Sigmoid colon (tissue), 7 donors: Measurements from ENCODE around the gene PTPN7. TPM values are rescaled to one million over a fixed set of nuclear protein-coding genes. Genes with fewer than 3 reads are reported as not detected.

Source experiments
- DNase-seq: peaks from one replicate; pipeline ENCODE4 v3.0.0-alpha.2; 2019
- H3K27ac ChIP-seq, 4 donors: fragments of 200-600 bp; sonication (generic); one replicate each; pipeline ENCODE4 v1.5.1; 2016 to 2019; ENCODE audit warnings: mild to moderate bottlenecking in 1 of 4
- H3K27me3 ChIP-seq, 3 donors: fragments of 200-600 bp; sonication (generic); one replicate each; pipeline ENCODE4 v1.5.1; 2019; ENCODE audit warnings: mild to moderate bottlenecking in 1 of 3
- H3K36me3 ChIP-seq, 4 donors: fragments of 200-600 bp; sonication (generic); one replicate each; pipeline ENCODE4 v1.5.1; 2016 to 2019
- H3K4me1 ChIP-seq, 4 donors: fragments of 200-600 bp; sonication (generic); one replicate each; pipeline ENCODE4 v1.5.1; 2017 to 2019
- H3K4me3 ChIP-seq, 4 donors: fragments of 200-600 bp; sonication (generic); one replicate each; pipeline ENCODE4 v1.5.1; 2017 to 2019; ENCODE audit warnings: mild to moderate bottlenecking in 2 of 4, moderate library complexity in 1 of 4
- H3K9me3 ChIP-seq, 4 donors: fragments of 200-600 bp in 3 of 4; sonication (generic) in 3 of 4; one replicate each; pipeline versions ENCODE4 v1.5.1 to v1.6.1; 2013 to 2019
- EP300 ChIP-seq, 4 donors: sonication (generic); formaldehyde crosslinking; IDR thresholded peaks; one replicate each; pipeline ENCODE4 v1.6.1; 2017; ENCODE audit warnings: antibody characterized with exemption in 4 of 4
- POLR2A ChIP-seq, 2 donors: fragments of 450-650 bp; IDR thresholded peaks; one replicate each; pipeline ENCODE4 v1.6.1; 2016; ENCODE audit warnings: antibody characterized with exemption in 2 of 2, mild to moderate bottlenecking in 2 of 2, moderate library complexity in 2 of 2
- POLR2AphosphoS5 ChIP-seq, 4 donors: sonication (generic); formaldehyde crosslinking; IDR thresholded peaks; one replicate each; pipeline ENCODE4 v1.6.1; 2017; ENCODE audit warnings: antibody characterized with exemption in 4 of 4
- WGBS, 2 donors: extraction: QIAGEN DNeasy Blood & Tissue Kit; methylation state at CpG; one replicate each; pipeline ENCODE4 v1.1.7; 2013; 5-methylcytosine and 5-hydroxymethylcytosine counted together
- intact Hi-C: fragments of 100-400 bp; cut with DNase I; formaldehyde crosslinking; loops from one replicate; pipeline ENCODE4 v1.15.1; 2023
- polyA plus RNA-seq, 3 donors: library from polyadenylated mRNA; stranded (reverse); fragments of 200-250 nt; gene quantifications; one replicate each; pipeline ENCODE4 v1.2.3, GENCODE V29; 2013
- total RNA-seq, 4 donors: library from RNA; depleted of rRNA; stranded (reverse); fragments of >200 nt; gene quantifications; one replicate each; pipeline ENCODE4 v1.1.0, GENCODE V29; 2016
- TF ChIP-seq, protein P1 (sequence below), 4 experiments: fragments of 450-650 bp in 3 of 4; fragments of 200-600 bp in 1 of 4; IDR thresholded peaks; one replicate each; pipeline ENCODE4 v1.5.1; 2016 to 2019; ENCODE audit warnings: antibody characterized with exemption in 4 of 4, mild to moderate bottlenecking in 3 of 4, moderate library complexity in 2 of 4
- donor health status: healthy with polysubstance abuse.
- donor health status: Bipolar disorder and iron deficiency.
- donor health status: healthy.

PTPN7 gene
- total and polyA plus RNA-seq, 7 donors, result 0.71 to 18.2 (median 4.5) TPM; not detected in 1

DNA sequence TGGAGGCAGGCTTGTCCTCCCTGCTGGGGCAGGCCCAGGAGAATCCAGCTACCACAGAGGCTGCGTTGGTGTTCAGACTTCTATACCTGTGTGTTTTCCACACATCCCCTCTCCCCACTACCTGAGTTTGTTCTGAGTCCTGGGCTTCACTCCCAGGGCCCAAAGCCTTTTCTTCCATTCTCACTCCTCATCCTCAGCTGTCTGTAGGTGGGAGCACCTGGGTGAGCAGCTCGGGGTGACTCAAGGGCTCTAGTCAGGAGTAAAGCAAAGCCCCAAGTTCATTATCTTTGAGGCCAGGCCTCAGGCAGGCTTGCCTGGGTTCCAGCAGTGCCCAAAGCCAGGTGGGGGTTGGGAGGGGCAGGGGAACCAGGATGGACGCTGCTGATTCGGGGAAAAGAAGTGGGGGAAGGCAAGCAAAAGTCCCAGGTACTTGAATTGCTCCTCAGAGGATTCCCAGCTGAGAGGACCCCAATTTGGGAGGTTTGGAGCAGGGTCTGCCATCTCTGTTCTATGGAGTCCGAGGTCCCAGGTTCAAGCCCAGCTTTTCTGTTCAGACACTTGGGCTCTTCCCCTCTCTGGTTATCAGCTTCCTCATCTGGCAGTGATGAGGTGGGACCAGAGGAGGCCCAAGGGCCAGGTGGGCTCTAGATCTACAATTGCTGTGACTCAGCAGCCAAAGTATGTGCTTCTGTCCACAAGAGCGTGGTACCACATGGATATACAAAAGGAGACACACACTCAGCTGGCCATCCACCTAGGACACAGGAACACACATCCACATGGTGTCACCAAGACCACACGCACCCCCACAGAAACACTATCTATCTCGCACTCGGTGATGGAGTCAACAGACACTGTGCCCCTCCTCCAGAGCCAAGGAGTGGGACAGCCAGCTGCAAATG is 5.8 kb upstream of the PTPN7 start:
- Histone ChIP-seq H3K36me3 (no peaks in the 10 kb centered on the region), H3K9me3 (no peaks in the 10 kb centered on the region), H3K27ac (no peak overlapping the region), H3K27me3 (no peaks in the 10 kb centered on the region), H3K4me1 (peaks cover 0 to 3% (median 0%) of the 10 kb centered on the region in 4 donors), H3K4me3 (no peak overlapping the region)
- intact Hi-C loops, result no loop called here
- DNase-seq, result no peak
- TF ChIP-seq POLR2AphosphoS5 (IDR thresholded peaks at IDR 0.05) (no peak), EP300 (IDR thresholded peaks at IDR 0.05) (no peak), POLR2A (IDR thresholded peaks at IDR 0.05) (no peak)
- TF ChIP-seq, protein P1, sequence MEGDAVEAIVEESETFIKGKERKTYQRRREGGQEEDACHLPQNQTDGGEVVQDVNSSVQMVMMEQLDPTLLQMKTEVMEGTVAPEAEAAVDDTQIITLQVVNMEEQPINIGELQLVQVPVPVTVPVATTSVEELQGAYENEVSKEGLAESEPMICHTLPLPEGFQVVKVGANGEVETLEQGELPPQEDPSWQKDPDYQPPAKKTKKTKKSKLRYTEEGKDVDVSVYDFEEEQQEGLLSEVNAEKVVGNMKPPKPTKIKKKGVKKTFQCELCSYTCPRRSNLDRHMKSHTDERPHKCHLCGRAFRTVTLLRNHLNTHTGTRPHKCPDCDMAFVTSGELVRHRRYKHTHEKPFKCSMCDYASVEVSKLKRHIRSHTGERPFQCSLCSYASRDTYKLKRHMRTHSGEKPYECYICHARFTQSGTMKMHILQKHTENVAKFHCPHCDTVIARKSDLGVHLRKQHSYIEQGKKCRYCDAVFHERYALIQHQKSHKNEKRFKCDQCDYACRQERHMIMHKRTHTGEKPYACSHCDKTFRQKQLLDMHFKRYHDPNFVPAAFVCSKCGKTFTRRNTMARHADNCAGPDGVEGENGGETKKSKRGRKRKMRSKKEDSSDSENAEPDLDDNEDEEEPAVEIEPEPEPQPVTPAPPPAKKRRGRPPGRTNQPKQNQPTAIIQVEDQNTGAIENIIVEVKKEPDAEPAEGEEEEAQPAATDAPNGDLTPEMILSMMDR (IDR thresholded peaks at IDR 0.05), result no peak
- 91% methylated on average over 9 of the region's 9 CpGs for WGBS, 2 donors

DNA sequence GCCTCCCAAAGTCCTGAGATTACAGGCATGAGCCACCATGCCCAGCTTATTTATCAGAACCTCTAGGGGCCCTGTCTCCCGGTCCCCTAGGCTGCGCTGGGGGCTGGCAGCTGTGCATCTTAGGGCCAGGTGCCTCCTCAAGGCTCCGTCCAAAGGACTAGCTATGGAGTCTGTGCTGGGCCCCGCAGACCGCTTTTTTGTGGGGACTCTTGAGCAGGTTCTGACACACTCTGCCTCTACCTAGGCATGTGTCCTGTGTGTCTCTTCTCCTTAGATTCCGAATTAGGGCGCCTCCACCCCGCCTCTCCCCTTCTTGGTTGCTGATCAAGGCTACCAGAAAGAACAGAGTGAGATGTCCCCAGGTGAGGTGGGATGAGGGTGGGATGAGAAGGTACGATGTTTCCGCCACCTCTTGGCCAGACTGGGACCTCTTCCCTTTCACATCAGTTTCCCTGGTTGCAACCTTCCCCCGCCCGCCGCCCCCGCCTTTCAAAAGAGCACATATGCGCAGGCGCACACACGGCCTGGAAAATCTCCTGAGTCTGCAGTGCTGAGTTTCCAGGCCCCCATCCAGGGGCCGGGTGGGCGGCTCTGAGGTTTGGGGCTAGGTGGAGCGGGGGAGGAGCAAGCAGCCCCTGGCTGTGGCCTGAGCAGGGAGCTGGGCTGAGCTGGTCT is 5.0 kb upstream of the PTPN7 start:
- no peaks in the 10 kb centered on the region for H3K36me3 ChIP-seq
- WGBS, 2 donors, result 77 to 88% methylated on average over 20 of the region's 20 CpGs
- intact Hi-C loops, result no loop called here
- H3K27me3 ChIP-seq, result no peaks in the 10 kb centered on the region
- H3K4me3 ChIP-seq, result no peak overlapping the region
- DNase-seq, result no peak
- peaks cover 0 to 3% (median 0%) of the 10 kb centered on the region in 4 donors for H3K4me1 ChIP-seq
- no peak overlapping the region for H3K27ac ChIP-seq
- TF ChIP-seq, protein P1 (IDR thresholded peaks at IDR 0.05), result no peak
- no peak for TF ChIP-seq EP300 (IDR thresholded peaks at IDR 0.05)
- no peak for TF ChIP-seq POLR2AphosphoS5 (IDR thresholded peaks at IDR 0.05)
- no peak for TF ChIP-seq POLR2A (IDR thresholded peaks at IDR 0.05)
- no peaks in the 10 kb centered on the region for H3K9me3 ChIP-seq

DNA sequence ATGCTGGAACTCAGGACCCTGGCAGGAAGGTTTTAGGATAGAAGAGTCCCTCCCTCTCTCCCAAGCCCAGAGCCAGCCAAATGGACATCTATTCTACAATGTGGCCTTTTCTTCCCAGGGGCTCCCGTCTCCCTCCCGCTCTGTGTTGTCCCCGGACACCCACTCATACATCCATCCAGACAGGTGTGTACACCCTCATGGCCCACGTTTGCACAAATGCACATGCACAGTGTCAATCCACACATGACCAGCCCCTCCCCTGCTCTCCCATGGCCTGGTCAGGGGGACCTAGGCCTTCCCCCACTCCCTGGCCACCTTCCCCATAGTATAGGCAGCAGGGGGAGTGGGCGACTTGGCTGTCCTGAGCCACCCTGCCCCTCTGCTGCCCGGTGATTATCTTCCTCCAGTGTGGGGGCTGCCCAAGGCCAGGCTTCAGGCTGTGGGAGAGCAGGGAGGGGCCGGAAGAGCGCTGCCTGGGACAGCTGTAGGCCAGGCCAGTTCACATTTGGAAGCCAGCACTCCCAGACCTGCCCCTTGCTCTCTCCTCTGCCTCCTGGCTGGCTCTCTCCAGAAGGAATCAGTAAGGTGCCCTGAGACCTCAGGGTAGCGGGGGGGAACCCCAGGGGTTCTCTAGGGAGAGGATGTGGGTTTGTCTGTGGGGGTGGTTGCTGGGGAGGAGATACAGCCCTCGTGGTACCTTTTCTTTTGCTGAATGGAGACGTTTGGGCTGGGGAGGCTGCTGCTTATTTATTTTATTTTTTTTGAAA is 4.1 kb upstream of the PTPN7 start:
- Histone ChIP-seq H3K4me3 (no peak overlapping the region), H3K4me1 (peaks cover 0 to 3% (median 0%) of the 10 kb centered on the region in 4 donors), H3K36me3 (no peaks in the 10 kb centered on the region), H3K9me3 (no peaks in the 10 kb centered on the region), H3K27me3 (no peaks in the 10 kb centered on the region), H3K27ac (no peak overlapping the region)
- no peak for TF ChIP-seq EP300 (IDR thresholded peaks at IDR 0.05)
- TF ChIP-seq, protein P1 (IDR thresholded peaks at IDR 0.05), result no peak
- TF ChIP-seq POLR2A (IDR thresholded peaks at IDR 0.05), result no peak
- TF ChIP-seq POLR2AphosphoS5 (IDR thresholded peaks at IDR 0.05), result no peak
- DNase-seq, result no peak
- intact Hi-C loops, result no loop called here
- WGBS, 2 donors, result 57 to 75% methylated on average over 11 of the region's 11 CpGs

DNA sequence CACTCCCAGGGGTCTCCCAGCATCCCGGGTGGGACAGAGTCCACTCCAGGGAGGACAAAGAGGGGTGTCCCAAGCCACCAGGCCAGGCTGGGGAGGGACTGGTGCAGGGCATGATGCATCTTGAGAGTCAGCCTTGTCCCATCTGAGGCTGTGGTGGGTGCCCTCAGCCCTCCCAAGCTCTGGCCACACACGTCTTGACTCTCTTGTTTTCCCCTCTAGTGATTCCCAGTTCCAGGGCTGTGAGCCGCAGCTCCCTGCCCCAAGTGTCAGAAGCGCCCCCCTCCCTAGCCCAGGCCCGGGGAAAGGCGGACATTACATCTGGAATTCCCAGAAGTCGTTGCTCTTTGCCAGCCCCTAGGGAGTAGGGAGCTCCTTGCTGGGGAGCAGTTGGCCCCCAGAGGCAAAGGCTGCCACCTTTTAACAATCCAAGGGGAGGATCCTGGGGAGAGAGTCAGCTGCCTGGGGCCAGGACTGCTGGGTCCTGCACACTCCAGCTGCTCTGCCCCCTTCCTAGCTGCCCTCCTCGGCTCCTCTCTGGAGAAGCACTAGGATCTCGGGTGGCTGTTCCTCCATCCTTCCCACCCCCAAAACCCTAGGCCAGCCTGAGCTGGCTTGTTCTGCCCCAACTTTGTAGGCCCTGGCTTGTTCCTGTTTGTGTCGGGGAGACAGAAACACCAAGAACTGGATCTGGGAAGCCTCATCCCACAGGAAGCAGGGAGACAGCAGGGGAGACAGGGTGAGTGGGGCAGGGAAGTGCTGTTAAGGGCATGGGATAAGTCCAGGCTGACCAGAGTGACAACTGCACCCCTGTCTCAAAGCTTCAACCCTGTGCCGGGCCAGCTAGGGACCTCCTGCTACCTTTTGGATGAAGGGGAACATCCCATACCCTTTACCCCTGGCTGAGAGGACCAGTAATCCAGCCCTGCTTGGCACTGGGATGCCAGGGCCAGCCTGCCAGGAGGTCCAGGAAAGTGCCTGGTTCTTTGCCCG is 3.2 kb upstream of the PTPN7 start:
- no peak overlapping the region for H3K27ac ChIP-seq
- no peak for DNase-seq
- 78 to 83% methylated on average over 12 of the region's 12 CpGs for WGBS, 2 donors

More for the DNA sequence above, 3.2 kb upstream of the PTPN7 start:
- no peaks in the 10 kb centered on the region for H3K27me3 ChIP-seq
- H3K4me1 ChIP-seq, result peaks cover 0 to 3% (median 0%) of the 10 kb centered on the region in 4 donors
- no peaks in the 10 kb centered on the region for H3K36me3 ChIP-seq
- intact Hi-C loops, result no loop called here
- TF ChIP-seq POLR2AphosphoS5 (IDR thresholded peaks at IDR 0.05) (no peak), EP300 (IDR thresholded peaks at IDR 0.05) (no peak), POLR2A (IDR thresholded peaks at IDR 0.05) (no peak)
- TF ChIP-seq, protein P1 (IDR thresholded peaks at IDR 0.05), result no peak
- no peaks in the 10 kb centered on the region for H3K9me3 ChIP-seq
- no peak overlapping the region for H3K4me3 ChIP-seq
